ENCODE results near the gene AGBL4.

GRCh38 chr1:49048188-49048587 lies 975.6 kb downstream of the AGBL4 start:
- TF ChIP-seq, protein P1, sequence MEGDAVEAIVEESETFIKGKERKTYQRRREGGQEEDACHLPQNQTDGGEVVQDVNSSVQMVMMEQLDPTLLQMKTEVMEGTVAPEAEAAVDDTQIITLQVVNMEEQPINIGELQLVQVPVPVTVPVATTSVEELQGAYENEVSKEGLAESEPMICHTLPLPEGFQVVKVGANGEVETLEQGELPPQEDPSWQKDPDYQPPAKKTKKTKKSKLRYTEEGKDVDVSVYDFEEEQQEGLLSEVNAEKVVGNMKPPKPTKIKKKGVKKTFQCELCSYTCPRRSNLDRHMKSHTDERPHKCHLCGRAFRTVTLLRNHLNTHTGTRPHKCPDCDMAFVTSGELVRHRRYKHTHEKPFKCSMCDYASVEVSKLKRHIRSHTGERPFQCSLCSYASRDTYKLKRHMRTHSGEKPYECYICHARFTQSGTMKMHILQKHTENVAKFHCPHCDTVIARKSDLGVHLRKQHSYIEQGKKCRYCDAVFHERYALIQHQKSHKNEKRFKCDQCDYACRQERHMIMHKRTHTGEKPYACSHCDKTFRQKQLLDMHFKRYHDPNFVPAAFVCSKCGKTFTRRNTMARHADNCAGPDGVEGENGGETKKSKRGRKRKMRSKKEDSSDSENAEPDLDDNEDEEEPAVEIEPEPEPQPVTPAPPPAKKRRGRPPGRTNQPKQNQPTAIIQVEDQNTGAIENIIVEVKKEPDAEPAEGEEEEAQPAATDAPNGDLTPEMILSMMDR (IDR thresholded peaks at IDR 0.05; ENCODE audit: borderline replicate concordance, extremely low read depth, low read length, poor library complexity, severe bottlenecking): no peak
- no peak for TF ChIP-seq EZH2 (IDR thresholded peaks at IDR 0.05; ENCODE audit: borderline replicate concordance, low read depth, low read length, severe bottlenecking)
